GM19395 (cell line): ENCODE data around the gene DAPK1.

Experiments
- ATAC-seq: cut with Tn5 transposase; IDR thresholded peaks from one replicate; pipeline ENCODE4 v1.9.1; 2021; ENCODE audit warnings: mild to moderate bottlenecking, moderate library complexity; ENCODE audit not compliant: unreplicated experiment

The DAPK1 gene

DNA sequence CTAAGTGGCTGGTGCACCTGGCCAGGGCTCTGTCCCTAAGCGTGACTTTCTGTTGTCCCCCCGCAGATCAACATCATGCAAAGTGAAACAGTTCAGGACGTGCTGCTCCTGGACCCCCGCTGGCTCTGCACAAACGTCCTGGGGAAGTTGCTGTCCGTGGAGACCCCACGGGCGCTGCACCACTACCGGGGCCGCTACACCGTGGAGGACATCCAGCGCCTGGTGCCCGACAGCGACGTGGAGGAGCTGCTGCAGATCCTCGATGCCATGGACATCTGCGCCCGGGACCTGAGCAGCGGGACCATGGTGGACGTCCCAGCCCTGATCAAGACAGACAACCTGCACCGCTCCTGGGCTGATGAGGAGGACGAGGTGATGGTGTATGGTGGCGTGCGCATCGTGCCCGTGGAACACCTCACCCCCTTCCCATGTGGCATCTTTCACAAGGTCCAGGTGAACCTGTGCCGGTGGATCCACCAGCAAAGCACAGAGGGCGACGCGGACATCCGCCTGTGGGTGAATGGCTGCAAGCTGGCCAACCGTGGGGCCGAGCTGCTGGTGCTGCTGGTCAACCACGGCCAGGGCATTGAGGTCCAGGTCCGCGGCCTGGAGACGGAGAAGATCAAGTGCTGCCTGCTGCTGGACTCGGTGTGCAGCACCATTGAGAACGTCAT lies 208.5 kb downstream of the DAPK1 start:
- no peak for ATAC-seq

DNA sequence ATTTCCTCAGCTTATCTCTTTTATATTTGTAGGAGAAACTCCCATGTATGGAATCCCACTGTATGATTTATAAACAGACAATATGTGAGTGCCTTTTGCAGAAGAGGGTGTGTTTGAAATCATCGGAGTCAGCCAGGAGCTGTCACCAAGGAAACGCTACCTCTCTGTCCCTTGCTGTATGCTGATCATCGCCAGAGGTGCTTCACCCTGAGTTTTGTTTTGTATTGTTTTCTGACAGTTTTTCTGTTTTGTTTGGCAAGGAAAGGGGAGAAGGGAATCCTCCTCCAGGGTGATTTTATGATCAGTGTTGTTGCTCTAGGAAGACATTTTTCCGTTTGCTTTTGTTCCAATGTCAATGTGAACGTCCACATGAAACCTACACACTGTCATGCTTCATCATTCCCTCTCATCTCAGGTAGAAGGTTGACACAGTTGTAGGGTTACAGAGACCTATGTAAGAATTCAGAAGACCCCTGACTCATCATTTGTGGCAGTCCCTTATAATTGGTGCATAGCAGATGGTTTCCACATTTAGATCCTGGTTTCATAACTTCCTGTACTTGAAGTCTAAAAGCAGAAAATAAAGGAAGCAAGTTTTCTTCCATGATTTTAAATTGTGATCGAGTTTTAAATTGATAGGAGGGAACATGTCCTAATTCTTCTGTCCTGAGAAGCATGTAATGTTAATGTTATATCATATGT lies 210.3 kb downstream of the DAPK1 start:
- no peak for ATAC-seq

DNA sequence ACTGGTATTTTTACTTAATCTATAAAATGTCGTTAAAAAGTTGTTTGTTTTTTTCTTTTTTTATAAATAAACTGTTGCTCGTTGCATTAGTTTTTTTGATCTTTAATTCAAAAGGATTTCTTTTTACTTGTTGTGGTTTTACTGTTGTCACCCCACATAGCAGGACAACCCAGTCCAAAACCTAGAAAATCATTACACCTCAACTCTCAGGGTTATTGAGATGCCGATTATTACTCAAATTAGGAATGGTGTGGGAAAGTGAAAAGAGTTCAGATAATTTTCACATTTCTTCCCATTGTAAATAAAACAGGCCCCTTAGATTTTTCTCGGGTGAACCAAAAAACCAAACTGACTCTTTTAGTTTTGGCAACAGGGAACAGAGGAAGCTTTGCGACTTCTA lies 210.9 kb downstream of the DAPK1 start:
- no peak for ATAC-seq

DNA sequence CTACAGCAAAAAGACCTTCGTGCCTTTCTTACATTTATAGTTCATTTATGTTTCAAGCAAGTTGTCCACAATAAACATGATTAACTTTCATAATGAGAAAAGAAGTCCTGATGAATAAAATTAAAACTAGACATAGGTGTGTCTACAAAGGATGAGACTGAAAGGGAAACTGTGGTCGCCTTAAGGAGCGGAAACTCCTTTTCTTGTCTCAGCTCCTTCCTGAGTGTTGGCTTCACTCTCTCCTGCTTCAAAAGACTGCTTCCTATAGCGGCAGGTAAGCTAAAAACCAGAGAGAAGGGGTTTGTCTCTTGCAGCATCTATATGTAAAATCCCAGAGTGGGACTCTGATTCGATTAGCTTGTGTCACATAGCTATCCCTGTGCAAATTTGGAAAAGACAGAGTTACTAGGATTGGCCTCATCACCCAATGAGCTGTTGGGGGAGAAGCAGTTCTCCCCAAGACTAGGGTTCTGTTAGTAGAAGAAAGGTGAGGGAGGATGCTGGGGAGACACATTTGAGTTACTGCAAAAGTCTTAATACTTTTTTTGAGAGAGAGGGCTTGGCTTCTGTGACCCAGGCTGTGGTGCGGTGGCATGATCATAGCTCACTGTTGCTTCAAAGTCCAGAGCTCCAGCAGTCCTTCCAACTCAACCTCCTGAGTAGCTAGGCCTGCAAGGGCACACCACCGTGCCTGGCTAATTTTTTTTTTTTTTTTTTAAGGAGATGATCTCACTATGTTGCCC lies 211.5 kb downstream of the DAPK1 start:
- ATAC-seq = no peak

DNA sequence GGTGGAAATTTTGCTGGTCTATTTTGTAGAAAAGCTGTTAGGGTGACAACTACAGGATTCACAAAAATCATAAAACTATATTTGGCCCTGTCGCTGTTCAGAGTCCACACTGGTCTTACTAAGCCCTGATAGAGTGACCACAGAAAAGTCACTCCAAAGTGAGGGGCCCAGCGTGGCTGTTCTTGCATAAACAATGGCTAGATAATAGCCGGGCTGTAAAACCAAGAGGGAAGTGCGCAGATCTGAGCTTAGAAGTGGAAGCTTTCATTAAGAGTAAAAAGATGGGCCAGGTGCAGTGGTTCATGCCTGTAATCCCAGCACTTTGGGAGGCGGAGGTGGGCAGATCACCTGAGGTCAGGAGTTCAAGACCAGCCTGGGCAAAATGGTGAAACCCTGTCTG lies 212.8 kb downstream of the DAPK1 start:
- ATAC-seq = no peak

DNA sequence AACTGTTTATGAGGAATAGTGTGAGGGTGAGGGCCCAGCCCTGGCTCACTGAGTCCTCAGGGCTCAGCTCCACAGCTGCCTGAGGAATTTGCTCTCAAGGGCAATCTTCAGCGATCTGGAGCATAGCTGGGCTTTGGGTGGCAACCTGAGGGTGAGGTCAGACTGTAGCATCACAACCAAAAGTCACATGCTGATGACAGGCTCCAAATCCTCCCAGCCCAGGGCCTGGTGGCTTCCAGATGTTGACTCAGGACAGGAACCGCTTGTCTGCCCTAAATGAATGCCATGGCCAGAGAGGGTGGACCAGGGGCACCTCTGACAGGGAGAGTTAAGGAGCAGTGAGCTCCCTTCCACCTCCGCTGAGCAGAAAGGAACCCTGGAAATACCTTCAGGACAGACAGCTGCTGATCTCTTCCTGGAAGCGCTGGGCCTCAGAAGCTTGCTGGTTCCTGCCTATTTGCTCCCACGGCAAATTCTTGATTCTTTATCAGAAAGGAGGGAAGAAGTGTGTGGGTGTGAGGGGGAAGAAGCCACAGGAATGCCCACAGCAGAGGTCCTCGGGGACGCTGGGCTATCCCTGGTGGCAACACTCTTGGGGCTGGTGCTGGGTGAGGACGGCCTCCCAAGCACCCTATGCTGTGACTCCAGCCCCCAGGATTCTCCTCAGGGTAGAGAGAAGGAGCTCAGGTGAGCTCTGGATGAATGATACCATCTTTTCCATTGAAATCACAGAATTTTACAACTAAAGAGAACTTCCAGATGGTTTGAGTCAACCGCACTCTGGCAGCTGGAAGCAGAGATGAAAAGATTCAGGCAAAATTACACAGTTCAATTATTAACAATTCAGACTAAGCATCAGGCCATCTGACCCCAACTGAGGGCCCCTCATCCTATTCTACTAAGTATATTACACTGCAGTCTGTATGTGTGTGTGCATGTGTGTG lies 214.5 kb downstream of the DAPK1 start:
- no peak for ATAC-seq

DNA sequence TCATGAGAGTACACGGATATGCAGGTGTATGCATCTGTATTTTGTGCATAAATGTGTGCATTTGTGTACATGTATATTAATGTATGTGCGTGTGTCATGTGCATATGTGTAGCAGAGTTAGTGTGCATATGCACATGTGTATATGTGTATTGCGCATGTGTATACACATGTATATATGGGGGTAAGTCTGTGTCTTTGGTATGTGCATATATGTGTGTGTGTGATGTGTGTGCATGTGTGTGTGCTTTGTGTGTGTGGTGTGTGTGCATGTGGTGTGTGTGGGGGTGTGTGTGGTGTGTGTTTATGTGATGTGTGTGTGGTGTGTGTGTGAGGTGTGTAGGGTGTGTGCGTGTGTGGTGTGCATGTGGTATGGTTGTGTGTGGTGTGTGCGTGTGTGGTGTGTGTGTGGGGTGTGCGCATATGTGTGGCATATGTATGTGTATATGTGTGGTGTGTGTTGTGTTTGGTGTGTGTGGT lies 215.2 kb downstream of the DAPK1 start:
- no peak for ATAC-seq

DNA sequence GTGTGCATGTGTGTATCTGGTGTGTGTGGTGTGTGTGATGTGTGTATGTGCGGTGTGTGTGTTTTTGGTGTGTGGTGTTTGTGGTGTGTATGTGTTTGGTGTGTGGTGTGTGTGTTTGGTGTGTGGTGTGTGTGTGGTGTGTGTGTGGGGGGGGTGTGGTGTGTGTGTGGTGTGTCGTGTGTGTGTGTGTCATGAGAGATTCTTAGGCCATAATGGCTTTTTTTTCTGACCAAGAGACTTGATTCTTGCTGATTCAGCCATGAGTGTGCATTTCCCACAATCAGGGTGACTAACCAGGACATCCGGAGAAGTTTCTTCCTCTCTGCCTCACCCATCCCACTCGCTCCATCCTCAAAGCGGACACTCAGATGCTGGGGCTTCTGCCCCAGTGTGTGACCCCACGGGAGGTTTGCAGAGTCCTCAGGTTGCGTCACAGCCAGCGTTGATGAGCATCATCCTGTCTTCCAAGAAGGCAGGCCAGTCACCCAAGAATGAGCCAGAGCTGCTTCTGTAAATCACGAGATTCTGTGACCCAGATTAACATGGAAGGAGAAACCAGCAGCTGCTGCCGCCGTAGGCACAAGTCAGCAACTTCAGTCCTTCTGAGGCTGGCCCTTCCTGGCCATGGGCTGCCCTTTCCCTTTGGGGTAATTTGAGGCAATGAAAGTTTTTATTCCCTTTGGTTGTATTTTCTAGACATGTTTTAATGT lies 215.8 kb downstream of the DAPK1 start:
- no peak for ATAC-seq

DNA sequence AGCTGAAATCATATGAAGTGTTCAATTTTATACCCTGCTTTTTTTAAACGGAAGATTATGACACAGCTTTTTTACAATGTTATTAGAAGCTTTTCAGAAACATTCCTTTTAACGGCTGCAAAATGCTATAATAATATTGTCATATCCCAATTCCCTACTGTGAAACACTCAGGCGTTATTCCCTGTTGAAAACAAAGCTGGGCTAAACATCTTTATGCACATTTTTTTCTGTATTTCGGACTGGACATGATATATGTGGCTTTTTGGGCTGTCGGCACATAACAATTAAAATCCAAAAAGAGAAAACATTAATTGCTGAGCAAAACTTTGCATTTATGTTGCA lies 216.3 kb downstream of the DAPK1 start:
- ATAC-seq = no peak

DNA sequence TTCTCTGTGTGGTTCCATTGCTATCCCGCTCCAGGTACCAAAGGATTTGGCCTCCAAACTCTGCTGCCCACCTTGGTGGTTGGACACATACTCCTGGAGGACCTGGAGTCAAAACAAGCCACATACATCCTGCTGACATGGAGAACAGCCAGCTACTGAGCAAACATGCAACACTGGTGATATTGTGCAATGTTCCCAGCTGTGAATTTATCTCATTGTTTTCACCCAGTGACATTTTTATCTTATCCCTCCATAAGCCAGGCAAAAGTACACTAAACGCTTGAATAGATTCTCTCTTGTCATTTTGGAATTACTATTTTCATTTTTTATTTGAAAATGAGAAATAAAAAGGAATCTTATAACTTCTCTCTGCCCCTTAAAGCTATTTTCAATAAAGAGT lies 217.2 kb downstream of the DAPK1 start:
- ATAC-seq = no peak

DNA sequence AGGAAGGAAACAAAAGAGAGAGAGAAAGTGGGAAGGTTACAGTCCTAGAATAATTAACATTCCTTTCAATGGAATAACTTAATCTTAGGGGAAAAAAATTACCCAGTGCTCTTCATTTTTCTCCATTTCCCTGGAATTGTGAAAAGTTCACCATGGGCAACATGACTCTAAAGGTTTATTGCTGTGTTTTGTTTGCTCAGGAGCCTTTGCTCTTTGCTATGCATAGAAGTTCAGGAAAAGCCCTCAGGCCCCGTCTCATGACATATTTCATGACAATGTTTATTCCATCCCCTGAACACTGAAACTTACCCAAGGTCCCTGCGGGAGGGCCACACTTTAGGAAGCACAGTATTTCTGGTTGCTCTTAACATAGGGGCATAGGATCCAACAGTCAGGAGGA lies 218.5 kb downstream of the DAPK1 start:
- no peak for ATAC-seq

DNA sequence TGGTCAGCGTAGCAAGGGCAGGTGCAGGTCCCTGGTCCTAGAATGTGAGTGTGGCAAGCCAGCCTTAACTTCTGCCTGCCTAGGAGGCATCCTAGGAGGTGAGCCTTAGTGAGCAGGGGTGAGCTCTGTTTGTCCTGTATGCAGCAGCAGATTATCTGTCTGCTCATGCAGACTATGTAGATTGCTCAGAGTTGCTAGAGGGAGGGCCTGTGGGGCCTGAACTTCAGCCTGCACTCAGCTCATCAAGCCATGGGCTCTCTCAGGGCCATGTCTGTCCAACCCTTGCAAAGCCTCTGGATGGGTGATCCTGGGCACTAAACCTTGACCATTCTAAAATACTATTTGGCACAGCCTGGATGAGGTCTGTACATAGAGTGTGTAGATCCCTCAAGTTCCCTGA lies 219.8 kb downstream of the DAPK1 start:
- no peak for ATAC-seq

DNA sequence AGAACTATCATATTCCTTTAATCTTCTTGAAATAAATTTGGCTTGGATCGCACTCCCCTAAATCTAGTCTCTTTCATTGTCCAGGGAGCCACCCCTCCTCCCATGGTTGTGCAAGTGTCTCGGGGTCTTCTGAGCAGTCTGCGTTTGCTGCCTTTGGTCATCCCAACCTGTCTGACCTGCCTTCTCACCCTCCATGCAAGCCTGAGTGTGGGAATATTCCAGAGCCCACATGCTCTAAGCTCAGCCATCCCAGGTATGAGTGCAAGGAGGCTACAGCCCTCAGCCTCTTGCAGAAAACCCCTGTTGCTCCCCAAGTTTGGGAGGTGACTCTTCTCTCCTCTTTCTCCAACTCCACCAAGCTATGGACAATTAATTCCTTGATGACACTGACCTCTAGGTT lies 220.6 kb downstream of the DAPK1 start:
- no peak for ATAC-seq

DNA sequence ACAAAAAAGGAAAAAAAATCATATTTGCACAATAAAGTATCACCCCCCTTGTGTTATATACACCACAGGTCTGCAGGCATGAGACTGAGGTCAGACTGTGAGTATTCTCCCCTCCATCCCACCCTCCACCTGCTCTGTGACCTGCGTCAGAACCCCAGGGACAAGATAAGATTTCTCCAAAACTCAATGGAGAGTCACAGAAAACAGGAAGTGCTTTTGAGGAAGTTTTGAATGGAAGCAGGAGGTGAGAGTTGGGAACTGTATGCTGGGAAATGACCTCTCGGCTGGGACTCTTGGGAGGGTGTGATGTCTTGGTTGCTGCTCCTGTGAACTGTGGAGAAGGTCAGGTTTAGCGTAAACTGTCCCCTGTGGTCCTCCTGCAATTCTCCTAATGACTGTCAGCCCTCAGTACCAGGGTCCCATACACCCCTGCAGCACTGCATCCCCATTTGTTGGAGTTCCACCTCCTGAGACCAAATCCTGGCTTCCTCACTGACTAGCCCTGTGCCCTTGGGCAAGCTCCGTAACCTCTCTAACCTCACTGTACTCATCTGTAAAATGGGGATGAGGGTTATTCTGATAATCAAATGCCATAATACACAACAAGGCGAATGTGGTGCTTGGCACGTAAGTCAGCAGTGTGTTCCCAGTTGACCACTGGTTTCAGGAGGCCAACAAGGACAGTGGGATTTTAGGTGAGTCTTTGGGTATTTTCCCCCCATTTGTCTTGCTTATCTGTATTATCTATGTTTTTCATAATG lies 221.4 kb downstream of the DAPK1 start:
- ATAC-seq = no peak

DNA sequence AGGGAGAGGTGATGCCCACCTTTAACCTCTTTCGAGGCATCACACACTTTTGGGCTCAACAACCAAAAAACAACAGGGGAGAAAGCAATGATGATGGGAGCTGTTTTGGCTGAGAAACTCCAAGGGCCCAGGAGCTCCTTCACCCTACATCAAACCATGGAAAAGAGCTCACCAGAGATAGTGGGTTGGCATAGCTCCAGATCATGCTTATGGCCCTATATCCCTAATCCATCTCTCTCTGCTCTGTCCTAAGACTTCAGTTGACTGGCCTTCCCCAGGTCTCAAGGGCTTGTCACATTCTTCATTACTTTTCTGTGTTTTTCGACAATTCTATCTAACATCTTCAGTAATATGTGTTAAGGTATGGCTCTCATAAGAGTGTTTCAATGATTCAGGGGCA lies 222.5 kb downstream of the DAPK1 start:
- ATAC-seq = no peak

DNA sequence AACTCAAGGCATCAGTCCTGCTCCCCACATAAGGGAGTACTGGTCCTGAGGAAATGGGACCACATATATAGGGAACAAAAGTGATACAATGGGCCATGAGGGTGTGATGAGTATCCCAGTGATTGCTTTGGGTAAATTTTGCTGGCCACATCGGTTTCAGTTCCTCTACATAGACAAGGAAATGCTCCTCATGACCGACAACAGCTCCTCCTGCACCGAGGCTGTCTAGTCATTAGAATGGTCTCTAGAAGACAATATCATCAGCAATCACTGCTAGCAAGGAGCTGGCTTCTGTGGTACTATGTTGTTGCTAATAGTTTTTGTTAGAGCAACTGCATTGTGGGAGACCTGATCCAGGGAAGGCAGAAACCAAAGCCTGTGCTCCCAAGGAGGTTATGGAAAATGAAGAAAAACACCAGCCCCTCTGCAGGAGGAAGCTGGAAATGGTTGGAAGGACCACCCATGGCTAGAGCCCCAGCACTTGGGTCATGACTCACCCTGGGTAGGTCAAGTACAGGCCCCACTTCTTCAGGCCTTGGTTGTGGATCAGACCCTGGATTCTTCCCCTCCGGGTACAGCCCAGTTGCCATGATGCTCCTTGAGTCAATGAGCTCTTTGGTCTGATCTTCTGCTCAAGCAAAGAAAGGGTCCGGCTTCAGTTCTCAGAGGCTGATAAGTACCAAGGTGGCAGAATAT lies 224.9 kb downstream of the DAPK1 start:
- no peak for ATAC-seq

DNA sequence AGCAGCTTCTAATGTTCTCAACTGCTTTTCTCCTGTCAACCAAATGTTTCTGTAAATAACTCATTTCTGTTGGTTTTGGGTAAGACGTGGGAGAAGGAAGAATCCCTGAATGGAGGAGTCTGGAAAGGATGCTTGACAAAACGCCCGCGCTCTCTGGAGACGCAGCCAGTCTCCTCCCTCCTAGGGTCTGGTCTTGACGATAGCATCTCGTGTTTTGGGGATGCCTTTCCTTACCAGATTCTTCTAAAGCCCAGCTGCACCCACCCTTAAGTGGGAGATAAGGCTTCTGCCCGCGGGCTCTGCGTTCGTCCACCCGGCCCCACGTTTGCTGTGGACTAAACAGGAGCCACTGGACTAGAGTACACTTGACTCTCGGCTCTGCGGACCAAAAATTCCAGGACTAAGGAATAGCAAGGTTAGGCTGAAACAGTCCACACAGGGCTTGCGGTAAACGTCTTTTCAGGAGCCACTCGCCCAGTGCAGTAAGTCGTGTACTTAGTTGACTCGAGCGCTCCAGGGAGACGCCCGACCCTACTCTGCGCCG lies 227.8 kb downstream of the DAPK1 start:
- no peak for ATAC-seq

DNA sequence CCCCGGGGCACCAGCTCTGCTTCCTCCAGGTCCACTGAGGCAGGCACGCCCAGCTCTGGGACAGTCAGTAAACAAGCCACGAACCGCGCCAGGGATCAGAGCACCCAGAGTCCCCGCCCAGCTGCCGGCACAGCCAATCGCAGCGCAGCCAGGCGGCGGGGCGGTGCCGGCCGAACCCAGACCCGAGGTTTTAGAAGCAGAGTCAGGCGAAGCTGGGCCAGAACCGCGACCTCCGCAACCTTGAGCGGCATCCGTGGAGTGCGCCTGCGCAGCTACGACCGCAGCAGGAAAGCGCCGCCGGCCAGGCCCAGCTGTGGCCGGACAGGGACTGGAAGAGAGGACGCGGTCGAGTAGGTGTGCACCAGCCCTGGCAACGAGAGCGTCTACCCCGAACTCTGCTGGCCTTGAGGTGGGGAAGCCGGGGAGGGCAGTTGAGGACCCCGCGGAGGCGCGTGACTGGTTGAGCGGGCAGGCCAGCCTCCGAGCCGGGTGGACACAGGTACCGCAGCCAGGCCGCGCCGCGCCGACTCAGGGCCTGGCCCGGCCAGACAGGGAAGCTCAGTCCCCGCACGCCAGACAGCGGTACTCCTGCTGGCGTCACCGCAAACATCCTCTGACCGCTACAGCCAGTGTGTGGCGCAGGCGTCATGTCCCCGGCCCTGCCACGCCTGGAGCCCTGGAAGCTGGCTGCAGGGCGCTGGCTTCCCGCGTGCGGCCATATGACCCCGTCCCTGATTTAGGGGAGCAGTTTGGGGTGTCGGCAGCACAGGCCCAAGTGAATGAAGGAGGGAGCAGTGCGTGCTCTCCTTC lies 228.4 kb downstream of the DAPK1 start, which contains the start of gene CTSL:
Gene CTSL, plus strand, starts transcription at position 220 of the 810 bp plus-strand sequence. CDS start 1,485 bp downstream, outside the sequence.
- ATAC-seq = no peak
